Lung (tissue), 12 donors: Measurements from ENCODE around the gene KLHL8. TPM values are rescaled to one million over a fixed set of nuclear protein-coding genes. Genes with fewer than 3 reads are reported as not detected.

Experiments
- ATAC-seq: fragments of 200-7000 bp; cut with Tn5 transposase; one replicate; pipeline ENCODE4 v1.9.1; 2020; ENCODE audit warnings: moderate number of reproducible peaks; ENCODE audit not compliant: insufficient read depth, low FRiP score
- DNase-seq, 3 donors: peaks; one replicate each; pipeline ENCODE4 v3.0.0-alpha.2; 2013 to 2017
- H3K27ac ChIP-seq, 2 donors: one replicate each; pipeline ENCODE4 v1.5.1; 2013; ENCODE audit warnings: mild to moderate bottlenecking in 2 of 2, moderate library complexity in 2 of 2, control low read depth in 1 of 2, inconsistent platforms in 1 of 2, low read depth in 1 of 2, low read length in 1 of 2
- H3K27me3 ChIP-seq, 3 donors: one replicate each; pipeline ENCODE4 v1.5.1; 2013; ENCODE audit warnings: low read length in 2 of 3; ENCODE audit not compliant: control insufficient read depth in 3 of 3, insufficient read depth in 3 of 3
- H3K36me3 ChIP-seq, 4 donors: one replicate each; pipeline ENCODE4 v1.5.1; 2013; ENCODE audit warnings: low read length in 4 of 4, mild to moderate bottlenecking in 1 of 4, moderate library complexity in 1 of 4; ENCODE audit not compliant: control insufficient read depth in 4 of 4, insufficient read depth in 4 of 4
- H3K4me1 ChIP-seq, 5 donors: one replicate each; pipeline ENCODE4 v1.5.1; 2013; ENCODE audit warnings: low read length in 5 of 5, mild to moderate bottlenecking in 2 of 5, moderate library complexity in 1 of 5; ENCODE audit not compliant: control insufficient read depth in 5 of 5, insufficient read depth in 5 of 5
- H3K4me3 ChIP-seq: one replicate; pipeline ENCODE4 v1.5.1; 2013; ENCODE audit warnings: mild to moderate bottlenecking, control low read depth, moderate library complexity
- H3K9ac ChIP-seq, 2 donors: one replicate each; pipeline ENCODE4 v1.5.1; 2013; ENCODE audit warnings: low read length in 2 of 2, control low read depth in 1 of 2; ENCODE audit not compliant: insufficient read depth in 1 of 2
- H3K9me3 ChIP-seq, 4 donors: one replicate each; pipeline ENCODE4 v1.5.1; 2013; ENCODE audit warnings: low read length in 3 of 4, mild to moderate bottlenecking in 1 of 4, moderate library complexity in 1 of 4; ENCODE audit not compliant: control insufficient read depth in 4 of 4, insufficient read depth in 3 of 4
- CTCF ChIP-seq: IDR thresholded peaks from 2 replicates; pipeline ENCODE4 v1.5.1; 2012; ENCODE audit warnings: mild to moderate bottlenecking; ENCODE audit errors: control extremely low read depth, extremely low read depth
- WGBS, 2 donors: extraction: QIAGEN DNeasy Blood & Tissue Kit; methylation state at CpG; one replicate each; pipeline ENCODE4 v1.1.7; 2013; 5-methylcytosine and 5-hydroxymethylcytosine counted together
- polyA plus RNA-seq, 2 donors: library from polyadenylated mRNA; stranded (reverse); fragments of 200-250 nt; gene quantifications; one replicate each; pipeline ENCODE4 v1.2.1, GENCODE V29; 2013
- total RNA-seq, 2 donors: library from RNA; depleted of rRNA in 1 of 2; stranded (reverse); fragments of >200 nt in 1 of 2; gene quantifications; one replicate each; pipeline ENCODE4 v1.2.1, GENCODE V29; 2014 to 2021
- donor health status: control.
- donor health status: control.
- donor health status: Bipolar disorder and iron deficiency.
- donor health status: healthy.
- donor health status: DM: yes; HTN: yes; CAD: no.

The KLHL8 gene
- total and polyA plus RNA-seq, 4 donors, result 3.3 to 23.1 (median 9.9) TPM

- DNase-seq (no peak), ATAC-seq (no peak)
- Histone ChIP-seq H3K4me3 (no peak overlapping the region), H3K9ac (no peak overlapping the region), H3K27ac (no peak overlapping the region), H3K4me1 (no peaks in the 10 kb centered on the region), H3K27me3 (no peaks in the 10 kb centered on the region), H3K36me3 (no peaks in the 10 kb centered on the region), H3K9me3 (no peaks in the 10 kb centered on the region)
- no peak for TF ChIP-seq CTCF
- WGBS, 2 donors, result 54 to 94% methylated on average over 3 of the region's 3 CpGs
Measured at GRCh38 chr4:87257523-87257922, 37.1 kb upstream of the KLHL8 start.

- Histone ChIP-seq H3K4me3 (no peak overlapping the region), H3K4me1 (peaks cover 0 to 4% (median 0%) of the 10 kb centered on the region in 5 donors), H3K27ac (no peak overlapping the region), H3K9ac (no peak overlapping the region), H3K27me3 (no peaks in the 10 kb centered on the region), H3K9me3 (no peaks in the 10 kb centered on the region), H3K36me3 (no peaks in the 10 kb centered on the region)
- no peak for TF ChIP-seq CTCF
- DNase-seq, result no peak
- ATAC-seq, result no peak
- WGBS, 2 donors, result 93 to 95% methylated on average over 1 of the region's 1 CpG
Measured at GRCh38 chr4:87255755-87256154, 35.3 kb upstream of the KLHL8 start.

- Histone ChIP-seq H3K36me3 (no peaks in the 10 kb centered on the region), H3K9me3 (no peaks in the 10 kb centered on the region), H3K27me3 (no peaks in the 10 kb centered on the region), H3K4me1 (peaks cover 0 to 4% (median 0%) of the 10 kb centered on the region in 5 donors), H3K27ac (no peak overlapping the region), H3K4me3 (no peak overlapping the region), H3K9ac (no peak overlapping the region)
- DNase-seq (peak in 2 of 3 donors; percentile 26 to 69), ATAC-seq (no peak)
- no peak for TF ChIP-seq CTCF
- WGBS, 2 donors, result 37 to 71% methylated on average over 6 of the region's 6 CpGs
Measured at GRCh38 chr4:87251106-87251505, 30.7 kb upstream of the KLHL8 start.

- H3K4me1 ChIP-seq, result peaks cover 0 to 4% (median 0%) of the 10 kb centered on the region in 5 donors
- TF ChIP-seq CTCF, result no peak
- no peak overlapping the region for H3K4me3 ChIP-seq
- H3K27ac ChIP-seq, result no peak overlapping the region
- DNase-seq, result no peak
- H3K9me3 ChIP-seq, result no peaks in the 10 kb centered on the region
- no peak for ATAC-seq
- H3K9ac ChIP-seq, result no peak overlapping the region
- WGBS, 2 donors, result 94 to 96% methylated on average over 5 of the region's 5 CpGs
- no peaks in the 10 kb centered on the region for H3K27me3 ChIP-seq
- H3K36me3 ChIP-seq, result no peaks in the 10 kb centered on the region
Measured at GRCh38 chr4:87250294-87250693, 29.9 kb upstream of the KLHL8 start.
